Measurements from ENCODE around the gene MPST.

Gene MPST

DNA sequence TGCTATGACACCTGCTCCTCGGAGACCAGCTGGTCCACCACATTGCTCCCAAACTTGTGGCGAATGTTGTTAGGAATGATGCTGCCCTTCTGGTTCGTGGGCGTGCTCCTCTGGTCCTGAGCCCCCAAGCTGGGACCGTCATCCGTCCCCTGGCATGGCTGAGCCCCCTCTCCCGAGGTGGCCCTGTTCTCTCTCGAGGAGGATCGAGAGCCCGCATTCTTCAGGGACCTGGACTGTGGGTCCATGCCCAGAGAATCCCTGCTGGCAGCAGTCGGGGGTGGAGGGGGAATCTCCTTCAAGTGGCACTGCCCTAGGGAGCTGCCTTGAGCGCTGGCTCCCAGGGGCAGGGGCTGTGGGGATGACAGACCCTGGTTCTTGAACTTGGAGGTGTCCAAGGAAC lies 17.7 kb upstream of the MPST start:
- DNase-seq, result no peak

DNA sequence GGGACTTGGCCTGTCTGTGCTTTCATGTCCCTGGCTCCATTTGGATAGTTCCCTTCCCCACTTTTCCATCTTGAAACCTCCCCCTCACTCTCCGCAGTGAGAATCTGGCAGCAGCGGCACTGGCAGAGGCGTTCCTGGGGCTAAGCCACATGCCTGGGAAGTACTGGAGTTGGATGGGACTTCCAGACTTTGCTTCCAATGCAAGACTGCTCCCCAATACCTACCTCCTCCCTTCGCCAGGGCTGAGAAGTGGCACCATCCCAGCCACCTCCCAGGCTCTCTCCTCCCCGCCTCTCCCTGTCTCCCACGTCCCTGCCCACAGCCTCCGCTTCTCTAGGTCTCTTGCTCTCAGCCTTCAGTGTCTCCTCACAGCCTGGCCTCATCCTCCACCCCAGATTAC lies 16.9 kb upstream of the MPST start:
- DNase-seq, result no peak

DNA sequence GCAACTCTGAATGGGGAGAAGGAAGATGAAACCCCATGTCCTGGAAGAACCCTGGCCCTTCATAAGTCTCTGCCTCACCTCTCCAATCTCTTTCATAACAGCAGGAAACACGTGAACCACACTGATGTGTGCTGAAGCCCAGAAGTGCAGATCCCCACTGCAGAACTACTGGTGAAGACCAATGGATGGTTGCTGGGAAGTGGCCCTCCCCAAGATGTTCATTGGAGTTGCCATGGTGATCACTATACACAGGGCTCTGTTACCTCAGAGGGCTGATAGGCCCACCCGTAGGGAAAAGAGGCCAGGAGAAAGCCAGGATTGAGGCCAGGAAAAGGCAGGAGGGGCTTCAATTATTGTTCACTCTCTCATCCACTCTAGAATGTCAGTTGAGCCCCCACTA lies 11.9 kb upstream of the MPST start:
- DNase-seq, result no peak

DNA sequence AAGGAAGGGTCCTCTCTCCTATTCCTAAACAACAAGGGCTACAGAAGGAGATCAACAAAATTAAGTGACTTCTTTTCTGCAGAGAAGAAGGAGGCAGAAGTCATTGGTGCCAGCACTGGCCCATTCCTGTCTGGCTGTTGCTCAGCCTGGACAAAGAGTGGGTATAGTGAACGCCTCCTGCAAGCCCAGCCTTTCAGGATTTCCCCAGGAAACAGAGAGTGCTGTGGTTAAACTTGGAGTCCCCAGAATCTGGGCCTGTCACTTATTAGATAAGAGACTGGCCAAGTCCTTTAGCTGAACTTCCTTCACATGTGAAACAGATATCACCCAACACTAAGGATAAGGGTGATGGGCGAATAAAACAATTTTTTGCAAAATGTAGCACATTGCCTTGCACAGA lies 11.2 kb upstream of the MPST start:
- DNase-seq, result no peak

DNA sequence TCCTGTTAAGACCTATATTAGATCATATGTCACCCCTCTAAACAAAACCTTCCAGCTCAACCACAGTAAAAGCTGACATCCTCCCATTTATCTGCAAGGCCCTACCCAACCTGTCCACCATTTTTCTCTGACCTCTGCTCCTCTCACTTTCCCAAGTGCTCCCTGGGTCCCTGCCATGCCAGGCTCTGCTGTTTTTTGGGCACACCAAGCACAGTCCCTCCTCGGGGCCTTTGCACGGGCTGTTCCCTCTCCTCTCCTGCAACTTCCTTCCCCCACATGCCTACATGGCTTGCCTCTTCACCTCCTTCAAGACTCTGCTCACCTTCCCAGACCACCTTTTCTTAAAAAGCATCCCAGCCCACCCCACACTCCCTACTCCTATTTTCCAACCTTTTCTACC lies 10.1 kb upstream of the MPST start:
- DNase-seq, result no peak

DNA sequence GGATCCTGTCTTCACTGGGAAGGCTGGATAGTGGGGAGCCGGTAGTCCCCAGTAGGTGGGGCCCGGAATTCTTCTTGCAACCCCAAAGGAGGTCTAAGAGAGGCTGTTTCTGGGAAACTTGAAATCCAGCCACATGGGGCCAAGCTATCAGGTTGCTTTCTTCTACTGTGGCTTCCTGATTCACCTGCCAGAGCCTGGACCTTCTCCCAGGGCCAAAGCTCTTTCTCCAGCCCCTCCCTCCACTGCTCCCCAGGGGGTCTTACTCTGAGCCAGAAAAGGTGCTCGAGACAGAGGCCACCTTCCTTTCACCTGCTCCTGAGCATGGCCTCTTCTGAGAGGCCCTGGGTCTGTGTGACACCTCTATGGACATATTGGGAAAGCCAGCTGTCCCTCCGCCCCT lies 9.4 kb upstream of the MPST start:
- DNase-seq, result no peak

DNA sequence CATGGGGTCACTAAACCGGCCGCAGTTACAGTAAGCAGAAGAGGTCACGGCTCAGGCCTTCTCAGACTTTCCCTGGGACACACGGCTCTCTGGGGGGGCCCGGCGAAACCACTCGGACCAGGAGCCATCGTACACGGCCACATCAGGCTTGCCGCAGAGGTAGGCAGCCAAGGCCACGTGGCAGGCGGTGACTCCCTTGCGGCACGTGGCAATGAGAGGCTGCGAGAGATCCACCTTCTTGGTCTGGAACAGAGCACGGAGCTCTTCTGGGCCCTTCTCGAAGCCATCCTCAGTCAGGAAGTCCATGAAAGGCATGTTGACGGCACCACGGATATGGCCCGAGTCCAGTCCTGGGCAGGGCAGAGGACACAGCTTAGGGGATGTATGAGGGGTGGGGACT lies 8.6 kb upstream of the MPST start:
- no peak for DNase-seq

DNA sequence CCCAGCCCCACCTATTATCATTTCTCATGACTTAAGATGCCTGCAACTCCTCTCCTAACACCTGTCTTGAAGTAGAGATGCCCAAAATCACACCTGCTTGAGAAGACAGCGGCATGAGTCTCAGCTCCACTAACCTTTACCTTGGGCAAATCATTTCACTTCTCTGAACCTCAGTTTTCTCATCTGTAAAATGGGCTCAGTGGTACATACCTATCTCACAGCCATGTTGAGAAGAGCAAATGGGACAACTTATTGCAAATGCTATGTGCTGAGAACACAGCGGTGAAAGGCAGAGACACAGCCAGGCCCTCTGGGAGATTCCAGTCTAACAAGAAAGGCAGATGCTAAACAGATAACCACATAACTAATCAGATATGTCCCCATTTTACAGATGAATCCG lies 8.1 kb upstream of the MPST start:
- DNase-seq, result no peak

DNA sequence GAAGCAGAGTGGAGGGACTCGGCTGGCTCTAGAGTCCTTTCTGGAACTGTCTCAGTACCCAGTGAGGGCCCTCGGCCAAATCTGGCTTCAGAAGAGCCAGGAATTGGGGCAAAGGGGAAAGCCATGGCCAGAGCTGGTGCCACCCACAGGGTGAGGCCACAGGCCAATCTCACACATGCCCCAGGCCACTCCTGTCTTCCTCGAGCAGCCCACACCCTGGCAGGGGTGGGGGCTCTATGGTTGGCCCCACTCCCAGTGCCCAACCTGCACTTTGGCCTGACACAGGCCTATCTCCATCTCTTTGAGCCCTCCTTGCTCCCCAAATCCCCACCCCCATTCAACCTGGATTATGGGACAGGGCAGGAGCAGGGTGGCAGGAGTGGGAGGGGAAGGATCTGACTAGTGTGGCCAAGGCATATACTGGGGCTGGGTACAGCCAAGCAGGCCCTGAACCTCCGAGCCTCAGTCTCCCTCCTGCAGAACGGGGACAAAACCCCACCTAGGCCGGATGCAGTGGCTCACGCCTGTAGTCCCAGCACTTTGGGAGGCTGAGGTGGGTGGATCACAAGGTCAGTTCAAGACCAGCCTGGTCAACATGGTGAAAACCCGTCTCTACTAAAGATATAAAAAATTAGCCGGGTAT lies 7.2 kb upstream of the MPST start:
- no peak for DNase-seq

DNA sequence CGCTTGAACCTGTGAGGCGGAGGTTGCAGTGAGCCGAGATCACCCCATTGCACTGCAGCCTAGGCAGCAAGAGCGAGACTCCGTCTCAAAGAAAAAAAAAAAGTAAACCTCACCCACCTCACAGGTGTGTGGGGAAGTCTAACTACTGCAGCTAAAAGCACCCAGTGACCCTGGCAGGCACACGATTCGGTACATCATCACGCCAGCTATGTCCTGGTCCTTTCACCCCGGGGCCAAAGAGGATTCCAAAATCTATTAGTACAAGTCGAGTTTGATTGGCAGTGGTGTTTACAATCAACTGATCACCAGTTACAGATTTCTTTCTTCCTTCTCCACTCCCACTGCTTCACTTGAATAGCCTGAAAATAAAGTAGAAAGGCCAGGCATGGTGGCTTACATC lies 6.6 kb upstream of the MPST start:
- no peak for DNase-seq

DNA sequence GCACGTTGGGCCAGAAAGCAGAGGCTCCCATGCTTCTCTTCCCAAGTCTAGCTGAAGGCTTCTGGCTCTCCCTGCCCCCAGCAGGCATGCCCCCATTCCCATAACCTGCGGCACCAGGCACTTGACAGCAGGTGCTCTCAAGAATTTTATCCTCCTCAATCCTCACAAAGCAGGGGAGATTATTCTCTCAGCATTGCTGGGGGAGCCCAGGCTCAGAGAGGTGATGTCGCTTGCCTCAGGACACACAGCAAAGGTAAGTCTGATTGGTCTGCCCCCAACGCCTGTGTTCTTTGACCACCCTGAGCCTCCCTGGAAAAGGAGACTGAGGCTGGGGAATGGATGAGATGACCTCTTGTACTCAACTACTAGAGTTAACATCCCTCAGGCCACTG lies 5.1 kb upstream of the MPST start:
- DNase-seq, result no peak

DNA sequence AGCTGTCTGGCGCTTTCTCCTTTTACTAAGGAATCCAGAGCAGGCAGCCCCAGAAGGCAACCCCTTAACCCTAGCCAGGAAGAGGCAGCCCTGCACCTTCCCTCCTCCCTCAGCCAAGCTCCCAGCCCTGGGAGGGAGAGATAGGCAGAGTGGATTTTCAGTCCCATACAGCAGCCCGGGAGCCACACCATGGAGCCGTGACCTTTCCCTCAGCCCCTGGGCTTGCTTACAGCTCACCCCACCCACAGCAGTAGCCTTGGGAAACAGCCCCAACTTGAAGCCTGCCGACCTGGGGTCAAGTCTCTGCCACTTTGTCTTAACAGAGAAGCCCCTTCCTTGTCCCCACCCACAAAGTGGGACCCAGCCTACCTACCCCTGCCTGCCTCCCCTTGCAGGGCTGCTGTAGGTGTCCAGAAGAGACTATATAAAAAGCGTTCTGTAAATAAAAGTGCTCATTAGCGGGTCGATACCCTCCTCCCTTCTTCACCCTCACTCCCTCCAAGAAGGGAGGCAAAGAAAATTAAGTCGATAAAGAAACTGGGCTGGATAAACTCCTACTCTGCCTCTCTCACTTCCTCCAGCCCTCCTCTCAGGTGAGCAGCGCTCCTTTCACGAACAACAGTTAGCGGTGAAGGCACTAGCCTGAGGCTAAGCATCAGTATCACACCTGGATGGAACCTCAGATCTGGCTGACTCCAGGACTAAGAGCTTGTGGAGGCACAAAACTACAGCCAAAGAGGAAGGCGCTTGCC lies 4.5 kb upstream of the MPST start:
- no peak for DNase-seq

DNA sequence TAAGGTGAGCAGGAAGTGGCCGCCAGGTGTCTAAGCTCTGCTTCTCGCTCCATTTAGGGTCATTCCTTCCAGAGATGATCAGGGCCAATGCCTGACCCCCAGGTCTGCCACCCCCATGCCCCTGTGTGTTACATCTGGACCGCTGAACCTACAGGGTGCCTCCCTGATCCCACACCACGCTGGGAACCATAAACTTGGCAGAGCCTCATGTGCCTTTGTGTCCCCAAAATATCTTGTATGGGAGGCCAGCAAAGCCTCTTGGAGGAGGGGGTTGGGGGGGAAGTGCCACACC lies 4.0 kb upstream of the MPST start:
- DNase-seq, result no peak

DNA sequence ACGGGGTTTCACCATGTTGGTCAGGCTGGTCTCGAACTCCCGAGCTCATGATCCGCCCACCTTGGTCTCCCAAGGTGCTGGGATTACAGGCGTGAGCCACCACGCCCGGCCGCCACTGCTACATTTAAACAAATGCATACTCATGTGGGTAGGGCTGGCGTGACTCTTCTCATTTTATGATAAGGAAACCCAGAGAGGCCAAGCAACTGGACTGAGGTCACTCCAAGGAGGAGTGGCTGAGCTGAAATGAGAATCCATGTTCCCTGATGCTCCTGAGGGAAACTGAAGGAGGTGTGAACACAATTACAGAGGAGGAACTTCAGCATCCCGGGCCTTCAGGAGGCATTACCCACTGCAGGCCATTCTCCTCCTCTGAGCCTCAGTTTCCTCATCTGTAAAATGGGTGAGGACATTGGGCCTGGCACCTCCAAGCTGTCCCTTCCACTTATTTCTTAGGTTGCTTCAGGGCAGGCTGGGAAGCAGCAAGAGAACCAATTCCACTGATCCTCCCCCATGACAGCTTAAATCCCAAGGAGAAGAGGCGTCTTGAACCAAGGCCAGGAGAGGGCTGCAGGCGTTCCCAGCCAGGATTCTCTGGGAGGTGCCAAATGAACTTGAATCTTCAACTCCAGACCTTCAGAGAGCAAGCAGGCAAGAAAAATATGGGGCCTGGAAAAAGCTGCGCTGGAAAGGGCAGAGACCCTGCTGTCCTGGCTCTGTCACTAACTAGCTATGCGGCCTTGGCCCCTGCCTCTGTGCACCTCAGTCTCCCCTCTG lies 3.2 kb upstream of the MPST start:
- DNase-seq, result no peak

DNA sequence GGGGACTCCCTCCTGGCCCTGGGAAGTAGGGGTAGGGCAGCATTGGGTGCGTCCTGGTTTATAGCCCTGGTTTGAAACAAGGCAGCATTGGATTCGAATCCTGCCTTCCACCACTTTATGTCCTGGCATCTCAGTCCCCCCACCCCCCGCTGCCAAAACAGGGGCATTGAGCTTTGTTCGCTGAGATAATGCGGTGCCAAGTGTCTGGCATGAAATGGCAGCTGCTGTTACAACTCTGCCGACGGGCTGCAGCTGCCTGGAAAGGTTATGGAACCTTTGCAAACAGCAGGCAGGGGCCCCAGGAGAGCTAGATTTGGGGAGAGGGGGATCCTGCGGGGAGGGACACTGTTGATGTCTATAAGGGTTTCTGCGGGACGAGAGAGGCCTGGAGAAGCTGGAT lies 2.2 kb upstream of the MPST start:
- DNase-seq, result no peak

DNA sequence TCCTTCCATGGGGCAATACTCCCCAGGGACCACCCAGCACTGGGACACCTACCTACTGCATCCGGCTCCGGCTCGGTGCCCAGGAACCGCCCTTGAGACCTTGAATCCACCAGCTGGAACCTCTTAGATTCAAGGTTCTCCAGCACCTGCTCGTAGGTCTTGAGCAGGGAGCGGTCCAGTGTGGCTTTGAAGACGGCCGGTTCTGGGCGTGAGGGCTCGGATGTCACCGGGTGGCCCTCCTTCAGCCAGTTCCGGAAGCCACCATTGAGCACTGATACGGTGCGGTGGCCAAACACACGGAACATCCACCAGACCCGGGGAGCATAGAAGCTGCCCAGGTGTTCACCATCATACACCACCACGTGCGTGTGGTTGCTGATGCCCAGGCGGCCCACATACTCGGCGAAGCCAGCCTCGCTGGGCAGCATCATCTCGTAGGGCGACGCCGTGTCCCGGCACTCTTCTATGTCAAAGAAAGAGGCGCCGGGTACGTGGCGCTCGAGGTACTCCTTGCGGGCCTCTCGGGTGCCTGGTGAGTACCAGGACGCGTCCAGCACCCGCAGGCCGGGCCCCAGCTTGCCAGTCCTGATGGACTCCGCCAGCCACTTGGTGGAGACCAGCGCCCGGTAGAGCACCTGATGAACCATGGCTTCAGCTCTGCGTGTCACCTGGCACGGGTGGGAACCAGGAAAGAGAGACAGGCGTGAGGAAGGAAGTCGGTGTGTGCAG lies 1.3 kb upstream of the MPST start:
- DNase-seq, result no peak

DNA sequence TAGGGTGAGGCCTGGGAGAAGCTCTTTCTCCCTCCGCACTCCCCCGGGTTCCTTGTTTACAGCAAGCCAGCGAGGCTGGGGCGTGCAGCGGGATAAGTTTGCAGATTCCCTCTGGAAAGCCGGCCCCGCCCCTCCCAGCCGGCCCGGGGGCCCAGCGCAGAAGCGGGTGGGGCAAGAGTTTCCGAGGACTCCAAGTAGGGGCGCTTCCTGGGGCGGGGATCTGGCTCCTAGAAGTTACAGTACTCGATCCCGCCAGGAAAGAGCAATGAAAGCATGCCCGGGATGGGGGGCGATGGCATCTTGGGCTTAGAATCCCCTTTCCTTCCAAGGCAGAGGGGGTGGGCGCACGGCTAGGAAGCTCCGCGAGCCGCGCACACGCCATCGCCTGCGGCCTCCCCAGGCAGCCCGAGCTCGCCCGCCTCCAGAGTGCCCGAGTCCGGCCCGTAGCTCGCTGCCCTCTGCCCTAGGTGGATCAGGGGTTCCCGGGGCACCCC lies 680 bp upstream of the MPST start:
- DNase-seq, result no peak

DNA sequence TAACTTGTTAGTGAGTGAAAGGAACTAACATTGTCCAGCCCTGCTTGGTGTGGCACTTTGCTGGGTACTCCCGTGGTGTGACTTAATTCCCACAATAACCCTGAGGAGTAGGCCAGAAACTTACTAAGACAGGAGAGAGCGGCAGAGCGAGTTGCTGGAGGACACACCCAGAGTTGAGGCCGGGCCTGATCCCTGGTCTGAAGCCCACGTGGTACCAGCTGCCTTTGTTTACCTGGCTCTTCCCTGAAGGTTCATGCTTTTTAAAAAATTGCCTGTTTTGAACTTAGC lies 594 bp downstream of the MPST start:
- no peak for DNase-seq

DNA sequence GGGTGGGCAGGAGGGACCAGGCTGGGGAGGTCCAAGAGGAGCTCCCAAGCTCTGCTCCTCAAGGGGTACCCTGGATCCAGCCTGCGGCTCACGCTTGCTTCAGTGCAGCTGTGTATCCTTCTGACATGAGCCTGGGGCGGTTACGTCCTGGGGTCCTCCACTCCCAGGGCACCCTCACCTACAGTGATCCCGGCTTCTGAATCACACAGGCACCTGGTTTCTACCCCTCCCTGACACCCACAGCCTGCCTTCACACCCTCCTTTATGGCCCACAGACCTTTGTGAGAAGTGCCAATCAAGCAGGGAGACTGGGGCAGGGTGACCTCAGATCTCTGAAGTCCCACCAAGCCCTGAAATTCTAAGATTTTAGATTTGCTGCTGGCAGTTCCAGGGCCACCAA lies 1.5 kb downstream of the MPST start:
- DNase-seq, result no peak

DNA sequence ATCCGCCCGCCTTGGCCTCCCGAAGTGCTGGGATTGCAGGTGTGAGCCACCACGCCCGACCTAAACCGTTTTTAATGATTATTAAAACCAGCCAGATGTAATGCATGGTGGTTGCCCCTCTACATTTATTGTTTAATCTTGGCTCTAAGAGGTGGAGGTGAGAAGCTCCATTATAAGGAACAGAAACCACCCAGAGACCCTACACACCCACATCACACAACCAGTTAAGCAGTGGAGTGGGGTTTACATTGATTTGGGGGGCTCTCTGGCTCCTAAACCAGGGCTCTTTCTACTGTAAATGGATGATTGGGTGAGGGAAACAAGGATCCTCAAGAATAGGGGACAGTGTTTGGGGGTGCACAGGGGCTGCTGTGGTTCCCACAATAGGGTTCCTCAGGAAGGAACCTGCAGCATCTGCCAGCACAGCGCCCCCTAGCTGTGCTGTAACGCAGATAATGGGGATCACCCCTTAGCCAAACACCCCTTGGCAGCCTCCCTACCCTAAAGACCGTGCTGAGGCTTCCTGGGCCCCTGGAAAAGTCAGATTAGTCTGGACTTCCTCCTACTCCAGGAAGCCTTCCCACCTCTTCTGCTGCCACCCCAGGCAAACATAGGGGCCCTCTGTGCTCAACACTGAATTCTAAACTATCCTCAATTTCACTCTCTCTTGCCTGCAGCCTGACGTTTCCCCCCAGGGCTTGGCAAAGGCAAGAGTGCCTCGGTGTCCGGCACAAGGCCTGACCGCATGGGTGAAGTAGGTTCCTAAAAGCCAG lies 2.4 kb downstream of the MPST start:
- DNase-seq, result peak; percentile 67

DNA sequence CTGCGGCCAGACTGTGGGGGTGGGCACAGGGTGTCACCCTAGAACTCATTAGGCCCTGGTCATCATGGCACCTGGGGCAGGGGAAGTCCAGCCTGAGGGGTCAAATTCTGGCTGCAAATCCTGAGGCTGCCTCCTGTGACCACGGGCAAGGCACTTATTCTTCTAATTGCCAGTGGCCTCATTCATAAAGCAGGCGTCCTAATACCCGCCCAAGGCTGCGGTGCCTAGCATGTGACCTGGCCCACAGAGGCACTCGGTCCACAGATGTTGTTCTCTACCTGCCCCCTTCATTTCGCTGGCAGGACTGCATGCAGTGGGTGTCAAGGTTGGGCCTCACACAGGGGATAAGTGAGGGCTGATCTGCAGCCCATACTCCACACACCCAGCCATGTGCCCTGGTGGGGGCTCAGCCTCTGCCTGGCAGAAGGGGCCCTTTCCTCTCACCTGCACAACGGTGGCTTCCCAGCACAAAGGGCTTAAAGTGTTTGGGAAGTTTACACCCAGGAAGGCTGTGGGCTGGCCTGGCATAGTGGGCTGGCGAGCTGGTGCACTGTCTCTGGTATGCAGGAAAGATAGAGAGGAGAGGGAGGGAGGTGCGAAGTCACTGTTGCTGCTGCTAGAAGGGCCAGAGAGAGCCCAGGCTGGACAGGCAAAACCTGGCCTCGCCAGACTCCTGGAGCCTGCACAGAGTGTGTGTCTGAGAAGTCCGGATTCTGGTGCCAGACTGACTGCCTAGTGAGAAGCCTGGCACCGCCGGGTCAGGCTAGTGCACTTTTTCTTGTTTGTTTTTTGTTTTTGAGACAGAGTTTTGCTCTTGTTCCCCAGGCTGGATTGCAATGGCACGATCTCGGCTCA lies 3.2 kb downstream of the MPST start:
- no peak for DNase-seq

DNA sequence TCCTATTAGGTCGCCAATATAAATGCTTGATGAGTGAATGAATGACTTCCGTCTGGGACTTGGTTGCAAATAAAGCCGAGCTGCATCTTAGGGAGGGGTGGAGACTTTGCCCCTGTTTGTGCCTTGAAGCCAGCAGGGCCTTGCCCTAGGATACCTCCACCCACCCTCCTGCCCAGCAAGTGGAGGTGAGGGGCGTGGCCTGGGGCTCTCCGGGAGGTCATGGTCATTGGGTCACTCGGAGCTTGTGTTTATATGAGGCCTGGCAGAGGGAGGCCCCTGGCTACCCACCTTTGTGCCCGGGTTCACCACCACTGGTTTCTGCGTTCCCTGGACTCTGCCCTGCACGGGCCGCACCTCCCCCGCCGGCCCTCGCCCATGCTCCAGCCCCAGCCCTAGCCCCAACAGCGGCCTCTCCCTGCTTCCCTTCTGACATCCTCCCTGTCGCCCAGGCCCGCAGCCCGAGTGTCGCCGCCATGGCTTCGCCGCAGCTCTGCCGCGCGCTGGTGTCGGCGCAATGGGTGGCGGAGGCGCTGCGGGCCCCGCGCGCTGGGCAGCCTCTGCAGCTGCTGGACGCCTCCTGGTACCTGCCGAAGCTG lies 4.3 kb downstream of the MPST start:
- DNase-seq, result no peak

All from activated CD4-positive, CD25-positive, alpha-beta regulatory T cell treated with anti-CD3 and anti-CD28 coated beads, Interleukin-2, amount 50 U/mL, for 72 hours (primary cell).